Activated CD4-positive, alpha-beta T cell treated with anti-CD3 and anti-CD28 coated beads, Interleukin-2, amount 10 ng/mL, durations not matched to agents 7 days and 5 days (primary cell): ENCODE results near the gene MRPS2. TPM values are rescaled to one million over a fixed set of nuclear protein-coding genes. Genes with fewer than 3 reads are reported as not detected.

Experiments used
- CTCF ChIA-PET: fragments of 350-600 bp; sonication (Branson Sonifier 250); formaldehyde crosslinking; loops from one replicate; lab custom pipeline; 2021; ENCODE audit warnings: antibody characterized with exemption; lab: Charles Lee
- POLR2A ChIA-PET: fragments of 350-600 bp; sonication (Branson Sonifier 250); formaldehyde crosslinking; loops from one replicate; lab custom pipeline; 2021; ENCODE audit warnings: antibody characterized with exemption; lab: Charles Lee
- DNase-seq: peaks from one replicate; pipeline ENCODE4 v3.0.0-alpha.2; 2020
- H3K27ac Mint-ChIP-seq: one replicate; pipeline ENCODE4 v1.8.0; 2021; ENCODE audit warnings: mild to moderate bottlenecking, moderate library complexity, mixed read lengths
- H3K27me3 Mint-ChIP-seq: one replicate; pipeline ENCODE4 v1.8.0; 2021; ENCODE audit warnings: mixed read lengths
- H3K36me3 Mint-ChIP-seq: one replicate; pipeline ENCODE4 v1.8.0; 2021; ENCODE audit warnings: low read depth, mixed read lengths
- H3K4me1 Mint-ChIP-seq: one replicate; pipeline ENCODE4 v1.8.0; 2021; ENCODE audit warnings: mixed read lengths
- H3K4me3 Mint-ChIP-seq: one replicate; pipeline ENCODE4 v1.8.0; 2021; ENCODE audit warnings: mild to moderate bottlenecking, moderate library complexity, mixed read lengths
- H3K9me3 Mint-ChIP-seq: one replicate; pipeline ENCODE4 v1.8.0; 2021; ENCODE audit warnings: mixed read lengths
- total RNA-seq, 2 experiments: library from RNA; stranded (reverse); gene quantifications; one replicate each; pipeline ENCODE4 v1.2.3, GENCODE V29; 2021

MRPS2 gene
- total RNA-seq, 2 experiments from 2014 or later = 28.0 to 31.2 TPM

DNA sequence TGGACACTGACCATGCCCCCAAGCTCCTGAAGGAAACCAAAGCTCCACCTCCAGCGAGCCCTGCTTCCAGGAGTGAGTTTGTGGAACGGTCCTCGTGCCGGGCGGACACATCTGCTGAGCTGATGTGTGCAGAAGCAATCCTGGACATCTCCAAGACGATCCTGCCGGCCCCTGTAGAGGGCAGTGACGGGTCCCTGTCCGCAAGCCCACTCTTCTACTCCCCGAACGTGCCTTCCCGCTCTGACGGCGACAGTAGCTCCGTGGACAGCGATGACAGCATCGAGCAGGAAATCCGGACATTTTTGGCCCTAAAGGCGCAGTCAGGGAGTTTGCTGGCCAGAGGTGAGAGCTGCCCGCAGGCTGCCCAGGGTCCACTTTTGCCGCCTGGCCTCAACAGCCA, 14.7 kb upstream of the MRPS2 start:
- Mint-ChIP-seq H3K27ac (no peak overlapping the region), H3K36me3 (no peaks in the 10 kb centered on the region), H3K27me3 (peaks cover 16% of the 10 kb centered on the region), H3K4me1 (no peaks in the 10 kb centered on the region), H3K9me3 (no peaks in the 10 kb centered on the region), H3K4me3 (no peak overlapping the region)
- CTCF ChIA-PET = interaction anchor here (0.6 kb wide), 1 partner anchor 67 kb away, joined by 3 read pairs; no protein-coding TSS in a partner anchor
- POLR2A ChIA-PET = no interaction called here
- DNase-seq = no peak

DNA sequence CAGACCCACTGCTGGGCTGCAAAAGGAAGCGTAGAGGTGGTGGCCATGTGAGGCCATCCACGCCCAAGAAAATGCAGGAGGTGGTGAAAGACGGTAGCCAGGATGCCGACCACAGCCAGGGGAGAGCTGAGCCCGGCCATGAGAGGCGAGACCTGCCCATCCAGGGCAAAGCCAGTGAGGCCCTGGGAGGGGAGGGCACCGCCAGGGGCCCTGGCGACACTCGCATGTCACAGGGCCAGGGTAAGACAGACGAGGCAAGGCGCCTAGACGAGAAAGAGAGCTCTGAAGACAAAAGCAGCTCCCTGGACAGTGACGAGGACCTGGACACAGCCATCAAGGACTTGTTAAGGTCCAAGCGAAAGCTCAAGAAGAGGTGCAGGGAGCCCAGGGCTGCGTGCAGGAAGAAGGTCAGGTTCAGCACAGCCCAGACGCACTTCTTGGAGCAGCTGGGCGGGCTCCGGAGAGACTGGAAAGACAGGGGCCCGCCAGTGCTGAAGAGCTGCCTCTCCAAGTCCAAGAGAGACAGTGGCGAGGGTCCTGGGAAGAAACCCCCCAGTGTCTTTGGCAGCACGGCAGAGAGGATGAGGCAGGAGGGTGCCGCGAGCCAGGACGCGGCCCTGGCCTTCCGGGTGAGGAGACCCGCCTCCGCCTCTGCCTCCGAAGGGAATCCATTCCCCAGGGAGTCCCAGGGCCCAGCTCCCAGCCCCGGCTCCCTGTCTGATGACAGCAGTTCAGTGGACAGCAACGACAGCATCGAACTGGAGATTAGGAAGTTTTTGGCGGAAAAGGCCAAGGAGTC, 14.0 kb upstream of the MRPS2 start:
- Mint-ChIP-seq H3K9me3 (no peaks in the 10 kb centered on the region), H3K4me1 (no peaks in the 10 kb centered on the region), H3K27me3 (peaks cover 11% of the 10 kb centered on the region), H3K27ac (no peak overlapping the region), H3K36me3 (no peaks in the 10 kb centered on the region), H3K4me3 (no peak overlapping the region)
- POLR2A ChIA-PET = no interaction called here
- CTCF ChIA-PET = no interaction called here
- DNase-seq = no peak

DNA sequence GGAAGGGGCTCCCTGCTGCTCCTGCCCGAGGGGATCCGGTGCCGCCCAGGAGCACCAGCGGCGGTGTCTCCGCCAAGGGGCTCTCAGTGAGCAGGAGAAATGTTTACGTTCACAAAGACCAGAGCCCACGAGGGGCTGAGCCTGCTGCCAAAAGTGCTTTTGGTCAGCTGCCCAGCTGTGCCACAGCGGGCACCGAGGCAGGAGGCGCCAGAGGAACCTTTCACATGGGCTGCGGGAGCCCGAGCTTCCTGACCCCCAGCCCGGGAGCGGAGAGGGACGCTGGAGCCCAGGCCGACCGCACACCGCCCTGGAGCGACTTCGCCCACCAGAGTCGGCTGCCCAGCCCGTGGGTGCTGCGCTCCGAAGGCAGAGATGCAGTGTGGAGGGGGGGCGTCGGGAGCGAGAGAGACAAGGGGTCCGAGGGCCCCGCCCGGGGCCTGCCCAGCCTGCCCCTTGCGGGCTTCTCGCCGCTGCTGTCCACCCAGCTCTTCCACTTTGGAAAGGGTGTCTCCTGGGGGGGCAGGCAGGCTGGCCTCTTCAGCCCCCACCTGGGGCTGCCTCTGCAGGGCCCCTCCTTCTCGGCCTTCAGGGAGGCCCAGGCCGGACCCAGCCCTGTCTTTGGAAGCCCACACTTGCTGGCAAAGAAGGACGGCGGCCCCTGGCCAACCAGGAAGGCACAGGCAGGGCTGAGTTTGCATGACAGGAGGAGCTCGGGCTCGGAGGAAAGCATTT, 13.0 kb upstream of the MRPS2 start:
- CTCF ChIA-PET = interaction anchor here (1.3 kb wide), 1 partner anchor 11 kb away, joined by 3 read pairs; no protein-coding TSS in a partner anchor
- Mint-ChIP-seq H3K27me3 (peaks cover 3% of the 10 kb centered on the region), H3K9me3 (no peaks in the 10 kb centered on the region), H3K27ac (no peak overlapping the region), H3K4me3 (no peak overlapping the region), H3K4me1 (no peaks in the 10 kb centered on the region), H3K36me3 (no peaks in the 10 kb centered on the region)
- POLR2A ChIA-PET = interaction anchor here (0.6 kb wide), 1 partner anchor 52 kb away, joined by 3 read pairs; no protein-coding TSS in a partner anchor
- no peak for DNase-seq

DNA sequence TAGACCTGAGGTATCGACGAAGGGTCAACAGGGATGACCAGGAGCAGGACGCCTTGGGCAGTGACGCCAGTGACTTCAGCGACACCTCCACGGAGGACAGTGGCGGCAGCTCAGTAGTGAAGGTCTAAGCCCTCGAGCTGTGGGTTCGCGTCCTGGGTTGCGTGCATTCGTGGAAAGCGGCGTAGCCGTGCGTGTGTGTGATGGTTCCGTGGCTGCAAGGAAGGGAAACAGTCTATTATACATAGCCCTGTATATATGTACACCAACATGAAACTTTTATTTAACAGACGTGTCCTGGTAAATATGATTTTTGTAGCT, 12.5 kb upstream of the MRPS2 start:
- Mint-ChIP-seq H3K27me3 (no peaks in the 10 kb centered on the region), H3K27ac (no peak overlapping the region), H3K9me3 (no peaks in the 10 kb centered on the region), H3K36me3 (no peaks in the 10 kb centered on the region), H3K4me3 (no peak overlapping the region), H3K4me1 (no peaks in the 10 kb centered on the region)
- ChIA-PET CTCF (interaction anchor here (1.3 kb wide), 1 partner anchor 11 kb away, joined by 3 read pairs; no protein-coding TSS in a partner anchor), POLR2A (no interaction called here)
- DNase-seq = no peak

DNA sequence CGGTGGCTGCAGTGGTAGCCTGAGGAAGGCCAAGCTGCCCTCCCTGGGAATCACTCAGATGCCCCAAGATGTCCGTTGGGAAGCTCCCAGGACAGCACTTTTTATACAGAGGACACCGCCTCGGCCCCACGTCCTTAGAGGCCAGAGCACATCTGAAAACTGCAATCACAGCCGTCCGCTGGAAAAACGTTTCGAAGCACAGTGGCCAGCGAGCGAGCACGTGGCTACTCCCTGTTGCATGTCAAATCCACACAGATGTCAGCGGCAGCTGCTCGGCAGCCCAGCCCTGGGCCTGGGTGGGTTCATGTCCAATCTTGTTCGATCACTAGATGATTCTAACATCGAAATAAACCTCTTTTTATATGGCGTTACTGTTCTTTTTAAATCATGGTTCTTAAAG, 12.0 kb upstream of the MRPS2 start:
- ChIA-PET POLR2A (no interaction called here), CTCF (interaction anchor here (1.3 kb wide), 1 partner anchor 12 kb away, joined by 3 read pairs; no protein-coding TSS in a partner anchor)
- no peaks in the 10 kb centered on the region for H3K9me3 Mint-ChIP-seq
- DNase-seq = no peak
- no peaks in the 10 kb centered on the region for H3K27me3 Mint-ChIP-seq
- no peak overlapping the region for H3K4me3 Mint-ChIP-seq
- no peaks in the 10 kb centered on the region for H3K36me3 Mint-ChIP-seq
- H3K4me1 Mint-ChIP-seq = no peaks in the 10 kb centered on the region
- H3K27ac Mint-ChIP-seq = no peak overlapping the region

DNA sequence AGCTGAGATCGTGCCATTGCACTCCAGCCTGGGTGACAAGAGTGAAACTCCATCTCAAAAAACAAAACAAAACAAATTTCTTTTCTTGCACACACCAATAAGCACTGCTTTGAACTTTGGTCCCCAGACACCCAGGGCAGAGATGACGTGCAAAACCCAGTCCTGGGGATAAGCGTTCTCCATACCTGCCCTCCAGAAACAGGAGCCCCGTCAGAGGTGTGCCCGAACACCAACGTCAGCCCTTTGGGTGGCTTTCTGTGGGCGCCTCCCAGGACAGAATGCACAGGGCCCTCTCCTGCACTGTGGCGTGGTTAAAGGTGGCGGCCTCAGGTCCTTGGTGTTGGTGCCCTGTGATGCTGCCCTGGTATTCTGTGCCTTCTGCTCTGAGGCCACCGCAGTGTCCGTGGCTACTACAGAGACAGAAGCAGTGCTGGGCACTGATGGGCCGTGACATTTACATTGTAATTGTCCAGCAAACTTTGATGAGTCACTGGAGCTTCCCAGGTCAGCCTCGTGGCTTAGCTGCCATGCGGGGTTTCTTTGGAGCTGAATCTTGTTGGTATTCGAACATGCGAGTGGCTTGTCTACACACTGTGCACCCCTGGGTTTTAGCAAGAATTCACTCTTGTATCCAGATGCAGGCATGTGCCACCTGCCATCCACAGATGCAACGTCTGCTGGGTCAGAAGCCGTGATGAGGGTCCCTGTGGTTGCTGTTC, 11.1 kb upstream of the MRPS2 start:
- Mint-ChIP-seq H3K27me3 (no peaks in the 10 kb centered on the region), H3K4me1 (no peaks in the 10 kb centered on the region), H3K4me3 (no peak overlapping the region), H3K27ac (peak overlapping the region; percentile 19), H3K36me3 (no peaks in the 10 kb centered on the region), H3K9me3 (no peaks in the 10 kb centered on the region)
- DNase-seq = no peak
- POLR2A ChIA-PET = no interaction called here
- CTCF ChIA-PET = no interaction called here

DNA sequence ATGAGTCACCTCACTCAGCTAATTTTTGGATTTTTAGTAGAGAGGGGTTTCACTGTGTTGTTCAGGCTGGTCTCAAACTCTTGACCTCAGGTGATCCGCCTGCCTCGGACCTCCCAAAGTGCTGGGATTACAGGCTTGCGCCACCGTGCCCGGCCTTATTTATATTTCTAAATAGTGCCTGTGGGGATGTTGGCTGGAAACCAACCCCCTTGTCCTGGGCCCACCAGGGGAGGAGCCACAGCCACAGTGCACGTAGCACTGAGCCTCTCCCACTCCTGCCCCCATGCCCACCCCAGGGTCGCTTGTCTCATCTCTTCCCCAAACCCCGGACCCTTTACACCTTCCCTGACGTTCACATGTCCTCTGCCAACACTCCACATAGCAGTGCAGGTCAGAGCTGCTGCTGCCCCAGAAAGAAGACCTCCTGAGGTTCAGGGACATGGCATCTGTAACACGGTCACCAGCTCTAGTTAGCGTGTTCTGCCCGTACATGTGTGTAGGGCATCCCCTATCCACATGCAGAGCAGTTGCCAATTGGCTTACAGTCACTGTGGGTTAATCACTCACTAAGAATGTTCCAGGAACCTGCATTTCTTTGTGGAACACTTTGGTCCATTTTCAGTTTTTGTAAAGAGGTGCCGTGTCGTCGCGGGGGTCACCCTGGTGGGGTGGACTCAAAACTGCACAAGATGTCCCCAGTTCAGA, 10.2 kb upstream of the MRPS2 start:
- CTCF ChIA-PET = interaction anchor here (1.2 kb wide), 1 partner anchor 10 kb away, joined by 3 read pairs; the partner anchor contains the start of gene MRPS2
- POLR2A ChIA-PET = no interaction called here
- no peaks in the 10 kb centered on the region for H3K9me3 Mint-ChIP-seq
- no peaks in the 10 kb centered on the region for H3K27me3 Mint-ChIP-seq
- H3K27ac Mint-ChIP-seq = no peak overlapping the region
- no peak overlapping the region for H3K4me3 Mint-ChIP-seq
- no peaks in the 10 kb centered on the region for H3K4me1 Mint-ChIP-seq
- H3K36me3 Mint-ChIP-seq = no peaks in the 10 kb centered on the region
- DNase-seq = no peak

DNA sequence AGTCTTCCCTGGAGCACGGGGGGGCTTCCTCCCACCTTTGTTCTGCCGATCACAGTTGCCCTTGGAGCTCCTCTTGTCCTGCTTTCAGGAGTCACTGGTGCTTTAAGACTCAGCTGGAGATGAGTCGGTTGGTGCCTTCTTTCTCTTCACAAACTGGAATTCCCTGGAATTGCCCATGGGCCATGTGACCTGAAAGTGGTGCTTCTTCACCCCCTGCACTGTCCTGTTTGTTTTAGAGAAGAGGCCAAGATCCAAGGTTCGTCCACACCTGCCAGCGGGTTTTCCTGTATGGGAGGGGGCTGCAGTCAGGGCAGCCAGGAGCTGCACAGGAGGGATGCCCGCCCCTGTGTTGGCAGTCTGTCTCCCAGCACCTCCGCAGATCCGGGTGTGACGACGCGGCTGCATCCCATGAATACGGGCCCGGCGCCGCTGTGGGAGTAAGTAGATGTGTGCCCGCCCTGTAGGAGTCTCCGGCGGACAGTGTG, 9.5 kb upstream of the MRPS2 start:
- Mint-ChIP-seq H3K4me1 (no peaks in the 10 kb centered on the region), H3K27ac (no peak overlapping the region), H3K4me3 (no peak overlapping the region), H3K36me3 (no peaks in the 10 kb centered on the region), H3K9me3 (no peaks in the 10 kb centered on the region), H3K27me3 (no peaks in the 10 kb centered on the region)
- DNase-seq = no peak
- ChIA-PET CTCF (interaction anchor here (1.2 to 1.3 kb wide), 2 partner anchors 9 to 14 kb away, joined by 3 read pairs; partner anchors contain the start of gene MRPS2), POLR2A (no interaction called here)

DNA sequence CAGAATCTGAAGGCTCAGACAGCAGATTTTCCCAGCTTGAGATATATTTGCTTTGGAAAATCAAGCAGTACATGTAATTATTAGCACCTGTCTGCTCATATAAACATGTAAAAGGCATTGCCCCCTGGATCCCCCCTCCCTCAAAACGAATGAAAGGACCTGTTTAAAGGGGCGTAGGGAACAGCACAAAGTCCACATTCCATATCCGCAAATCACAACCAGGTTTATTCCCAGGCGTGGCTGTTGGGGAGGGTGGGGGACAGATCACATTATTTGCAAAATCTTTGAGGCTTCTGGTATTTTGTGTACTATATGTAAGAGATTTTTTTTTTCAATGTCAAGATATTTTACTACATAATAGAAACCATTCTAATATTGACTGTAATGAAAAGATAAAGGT, 8.7 kb upstream of the MRPS2 start:
- Mint-ChIP-seq H3K27me3 (no peaks in the 10 kb centered on the region), H3K4me3 (no peak overlapping the region), H3K27ac (no peak overlapping the region), H3K9me3 (no peaks in the 10 kb centered on the region), H3K36me3 (no peaks in the 10 kb centered on the region), H3K4me1 (no peaks in the 10 kb centered on the region)
- ChIA-PET CTCF (interaction anchor here (0.6 to 1.3 kb wide), 2 partner anchors 13 to 53 kb away, joined by 3 read pairs; no protein-coding TSS in a partner anchor), POLR2A (no interaction called here)
- no peak for DNase-seq

DNA sequence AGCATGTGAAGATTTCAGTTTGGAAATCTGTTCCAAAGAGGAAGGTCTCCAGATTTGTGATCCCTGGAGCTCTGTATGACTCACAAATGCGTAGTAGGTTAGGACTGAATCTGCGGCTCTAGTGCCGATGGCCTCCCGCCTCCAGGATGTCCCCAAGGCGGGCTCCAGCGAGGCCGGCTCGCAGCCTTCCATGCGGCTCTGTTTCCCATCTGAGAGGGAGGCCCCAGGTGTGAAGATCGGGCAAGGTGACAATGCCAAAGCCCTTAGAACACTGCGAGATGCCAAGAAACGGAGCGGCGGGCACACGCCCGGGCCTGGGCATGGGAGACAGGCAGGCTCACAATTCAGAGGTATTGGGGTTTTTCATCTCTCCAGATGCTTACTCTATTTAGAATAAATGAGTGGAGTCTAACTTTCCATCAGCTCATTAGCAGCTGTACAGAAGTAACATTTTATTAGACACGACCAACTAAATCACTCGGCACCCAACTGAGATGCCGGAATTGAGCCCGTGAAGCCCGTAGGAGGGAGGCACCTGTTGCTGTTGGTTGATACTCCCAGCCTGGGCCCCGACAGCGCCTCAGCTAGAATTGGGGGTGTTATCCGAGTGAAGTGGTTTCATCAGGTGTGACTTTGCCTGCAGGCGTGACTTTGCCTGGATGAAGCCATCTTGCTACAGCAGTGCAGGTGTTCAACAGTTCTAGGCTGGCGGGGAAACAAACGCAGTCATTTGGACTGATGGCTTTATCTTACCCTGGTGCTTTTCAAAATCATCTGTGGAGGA, 7.4 kb upstream of the MRPS2 start:
- Mint-ChIP-seq H3K9me3 (no peaks in the 10 kb centered on the region), H3K36me3 (no peaks in the 10 kb centered on the region), H3K27ac (no peak overlapping the region), H3K4me3 (no peak overlapping the region), H3K4me1 (no peaks in the 10 kb centered on the region), H3K27me3 (no peaks in the 10 kb centered on the region)
- POLR2A ChIA-PET = no interaction called here
- no peak for DNase-seq
- CTCF ChIA-PET = interaction anchor here (0.7 kb wide), 1 partner anchor 369 kb away, joined by 3 read pairs; no protein-coding TSS in a partner anchor

DNA sequence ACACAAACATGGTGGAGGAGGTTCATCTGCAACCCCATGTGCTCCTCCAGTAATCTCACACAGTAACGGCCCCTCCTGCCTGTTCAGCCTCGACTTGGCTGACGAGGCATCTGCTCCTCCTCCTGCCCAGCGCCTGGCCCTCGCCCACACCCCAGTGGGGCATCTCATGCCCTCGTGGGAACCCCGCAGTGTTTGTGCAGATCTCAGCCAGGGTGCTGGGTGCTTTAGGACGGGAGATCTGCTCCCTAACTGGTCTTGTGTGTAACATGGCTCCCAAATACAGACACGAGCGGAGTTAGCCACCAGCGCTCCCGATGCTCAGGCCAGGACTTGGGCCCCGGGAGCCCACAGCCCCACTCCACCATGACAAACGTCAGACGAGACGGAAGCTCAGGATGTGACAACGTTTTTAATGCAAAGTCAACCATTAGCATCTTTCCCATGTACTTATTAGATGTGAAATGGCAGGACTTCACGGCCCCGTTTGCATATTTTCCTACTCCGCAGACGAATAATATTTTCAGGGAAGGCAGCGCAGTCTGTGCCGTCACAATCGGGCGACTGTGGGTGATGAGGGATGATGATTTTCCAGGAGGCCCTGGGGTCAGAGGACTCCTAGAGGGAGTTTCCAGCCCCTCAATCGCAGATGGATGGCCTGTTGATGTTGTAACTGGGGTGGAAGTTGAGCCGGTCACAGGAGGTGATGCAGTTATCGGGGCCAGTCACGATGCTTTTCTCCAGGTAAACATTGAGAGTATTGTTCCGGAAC, 5.5 kb upstream of the MRPS2 start:
- ChIA-PET CTCF (no interaction called here), POLR2A (no interaction called here)
- Mint-ChIP-seq H3K36me3 (no peaks in the 10 kb centered on the region), H3K4me1 (peaks cover 6% of the 10 kb centered on the region), H3K27me3 (no peaks in the 10 kb centered on the region), H3K27ac (no peak overlapping the region), H3K9me3 (no peaks in the 10 kb centered on the region), H3K4me3 (no peak overlapping the region)
- no peak for DNase-seq
